Trophoblast cell (in vitro differentiated cells and primary cell): ENCODE results near the gene OXCT2.
"Not testable (repeated sequence)": the region's sequence is repeated elsewhere in the genome, so short reads cannot be mapped to it uniquely, and the experiment has no call there.

ENCODE experiments used
- DNase-seq, 2 donors: peaks; one replicate each; pipeline ENCODE4 v3.0.0-alpha.2; 2016
- H2AFZ ChIP-seq: 2 replicates; pipeline ENCODE4 v1.6.1; 2013; ENCODE audit warnings: low read length, moderate library complexity, mild to moderate bottlenecking; ENCODE audit not compliant: insufficient read depth, poor library complexity
- H2AK5ac ChIP-seq: 2 replicates; pipeline ENCODE4 v1.6.1; 2013; ENCODE audit warnings: mild to moderate bottlenecking, low read length
- H2BK120ac ChIP-seq: 2 replicates; pipeline ENCODE4 v1.6.1; 2013; ENCODE audit warnings: low read length, mild to moderate bottlenecking, moderate library complexity; ENCODE audit not compliant: insufficient read depth, poor library complexity
- H2BK12ac ChIP-seq: 2 replicates; pipeline ENCODE4 v1.6.1; 2013; ENCODE audit warnings: mild to moderate bottlenecking, low read length, moderate library complexity
- H2BK5ac ChIP-seq: 2 replicates; pipeline ENCODE4 v1.6.1; 2013; ENCODE audit warnings: low read length, low read depth, moderate library complexity, mild to moderate bottlenecking; ENCODE audit not compliant: poor library complexity
- H3K14ac ChIP-seq: 2 replicates; pipeline ENCODE4 v1.6.1; 2013; ENCODE audit warnings: mild to moderate bottlenecking, low read length
- H3K18ac ChIP-seq: 2 replicates; pipeline ENCODE4 v1.6.1; 2013; ENCODE audit warnings: mild to moderate bottlenecking, low read length
- H3K23ac ChIP-seq: 2 replicates; pipeline ENCODE4 v1.6.1; 2013; ENCODE audit warnings: low read length
- H3K27ac ChIP-seq: 2 replicates; pipeline ENCODE4 v1.5.1; 2013; ENCODE audit warnings: low read depth, mild to moderate bottlenecking, inconsistent platforms, low read length, moderate library complexity
- H3K27me3 ChIP-seq: 2 replicates; pipeline ENCODE4 v1.6.1; 2013; ENCODE audit warnings: inconsistent platforms, mild to moderate bottlenecking, low read length, moderate library complexity; ENCODE audit not compliant: insufficient read depth
- H3K36me3 ChIP-seq, 2 experiments: 1 replicate in 1 of 2; 2 replicates in 1 of 2; pipeline ENCODE4 v1.6.1; 2013; ENCODE audit warnings: low read length in 2 of 2, mild to moderate bottlenecking in 2 of 2, moderate library complexity in 1 of 2; ENCODE audit not compliant: insufficient read depth in 2 of 2, control insufficient read depth in 1 of 2
- H3K4ac ChIP-seq: 2 replicates; pipeline ENCODE4 v1.6.1; 2013; ENCODE audit warnings: low read depth, mild to moderate bottlenecking, low read length, moderate library complexity
- H3K4me1 ChIP-seq, 2 experiments: 1 replicate in 1 of 2; 2 replicates in 1 of 2; pipeline ENCODE4 v1.6.1; 2013; ENCODE audit warnings: low read length in 2 of 2, mild to moderate bottlenecking in 2 of 2, moderate library complexity in 1 of 2; ENCODE audit not compliant: insufficient read depth in 2 of 2, control insufficient read depth in 1 of 2
- H3K4me2 ChIP-seq: 2 replicates; pipeline ENCODE4 v1.6.1; 2013; ENCODE audit warnings: inconsistent platforms, mild to moderate bottlenecking, low read length, moderate library complexity
- H3K4me3 ChIP-seq: 2 replicates; pipeline ENCODE4 v1.5.1; 2013; ENCODE audit warnings: mild to moderate bottlenecking, low read depth, low read length, inconsistent platforms
- H3K79me1 ChIP-seq: one replicate; pipeline ENCODE4 v1.6.1; 2013; ENCODE audit warnings: low read length
- H3K79me2 ChIP-seq: 2 replicates; pipeline ENCODE4 v1.6.1; 2013; ENCODE audit warnings: low read length, mild to moderate bottlenecking; ENCODE audit not compliant: control insufficient read depth, insufficient read depth, poor library complexity
- H3K9ac ChIP-seq: 2 replicates; pipeline ENCODE4 v1.6.1; 2013; ENCODE audit warnings: mild to moderate bottlenecking, low read length
- H3K9me3 ChIP-seq: 2 replicates; pipeline ENCODE4 v1.6.1; 2013; ENCODE audit warnings: low read depth, mild to moderate bottlenecking, control low read depth, inconsistent platforms, low read length; ENCODE audit not compliant: insufficient read depth
- H4K12ac ChIP-seq: 2 replicates; pipeline ENCODE4 v1.6.1; 2013; ENCODE audit warnings: low read depth, mild to moderate bottlenecking, low read length, moderate library complexity
- H4K8ac ChIP-seq: 2 replicates; pipeline ENCODE4 v1.6.1; 2013; ENCODE audit warnings: low read depth, mild to moderate bottlenecking, low read length, moderate library complexity
- H4K91ac ChIP-seq: one replicate; pipeline ENCODE4 v1.6.1; 2013; ENCODE audit warnings: low read depth, mild to moderate bottlenecking, low read length, moderate library complexity
- WGBS: extraction: QIAGEN DNeasy Blood & Tissue Kit; methylation state at CpG from one replicate; pipeline ENCODE4 v1.1.7; 2013; ENCODE audit warnings: missing lambda C conversion rate; ENCODE audit not compliant: insufficient read length, insufficient coverage; ENCODE audit errors: extremely low coverage; 5-methylcytosine and 5-hydroxymethylcytosine counted together

Gene OXCT2

GRCh38 chr1:39788426-39788757, 17.2 kb upstream of the OXCT2 start:
- no CpG with 5 or more reads among the region's 51 CpGs for WGBS
- Histone ChIP-seq H3K4me1 (peaks cover 0 to 6% of the 10 kb centered on the region in 2 experiments), H3K4me2 (peak overlapping the region; percentile 68), H2BK120ac (no peak overlapping the region), H3K36me3 (no peaks in the 10 kb centered on the region), H2BK12ac (no peak overlapping the region), H3K79me1 (no peaks in the 10 kb centered on the region), H2AFZ (no peak overlapping the region), H3K9ac (no peak overlapping the region), H4K12ac (no peak overlapping the region), H3K27me3 (peaks cover 37% of the 10 kb centered on the region), H3K14ac (no peak overlapping the region), H3K23ac (no peak overlapping the region), H4K8ac (no peak overlapping the region), H3K79me2 (no peaks in the 10 kb centered on the region), H3K4ac (no peak overlapping the region), H2BK5ac (no peak overlapping the region), H3K4me3 (peak overlapping the region; percentile 59), H3K27ac (no peak overlapping the region), H2AK5ac (no peak overlapping the region), H4K91ac (no peak overlapping the region), H3K18ac (no peak overlapping the region), H3K9me3 (peaks cover 5% of the 10 kb centered on the region)
- DNase-seq = no peak

GRCh38 chr1:39787964-39788363, 16.8 kb upstream of the OXCT2 start:
- H3K79me1 ChIP-seq, H3K36me3 ChIP-seq, H3K4ac ChIP-seq, H3K23ac ChIP-seq, H2BK5ac ChIP-seq, H3K9ac ChIP-seq, H4K12ac ChIP-seq, H3K4me1 ChIP-seq, H3K14ac ChIP-seq, H4K91ac ChIP-seq, H3K79me2 ChIP-seq, DNase-seq, H4K8ac ChIP-seq, H3K27ac ChIP-seq, H2AK5ac ChIP-seq, H2BK120ac ChIP-seq, H3K9me3 ChIP-seq, H2BK12ac ChIP-seq, H3K4me3 ChIP-seq, H3K4me2 ChIP-seq, H3K18ac ChIP-seq, H2AFZ ChIP-seq: not testable (repeated sequence)
- H3K27me3 ChIP-seq = peaks cover 37% of the 10 kb centered on the region
- no CpG with 5 or more reads among the region's 55 CpGs for WGBS

- DNase-seq = no peak
- Histone ChIP-seq H4K91ac (no peak overlapping the region), H3K27me3 (peaks cover 37% of the 10 kb centered on the region), H3K27ac (no peak overlapping the region), H3K4me3 (no peak overlapping the region), H4K12ac (no peak overlapping the region), H3K36me3 (no peaks in the 10 kb centered on the region), H3K23ac (no peak overlapping the region), H3K4me1 (peaks cover 0 to 6% of the 10 kb centered on the region in 2 experiments), H2AFZ (no peak overlapping the region), H2BK5ac (no peak overlapping the region), H3K9me3 (peaks cover 5% of the 10 kb centered on the region), H3K4me2 (no peak overlapping the region), H2AK5ac (no peak overlapping the region), H3K79me1 (no peaks in the 10 kb centered on the region), H2BK120ac (no peak overlapping the region), H4K8ac (no peak overlapping the region), H3K14ac (no peak overlapping the region), H3K4ac (no peak overlapping the region), H2BK12ac (no peak overlapping the region), H3K79me2 (no peaks in the 10 kb centered on the region), H3K18ac (no peak overlapping the region), H3K9ac (no peak overlapping the region)
- no CpG with 5 or more reads among the region's 11 CpGs for WGBS
Observed at GRCh38 chr1:39787468-39787867, 16.3 kb upstream of the OXCT2 start.

- not testable (repeated sequence) for H2AFZ ChIP-seq, H4K12ac ChIP-seq, H3K9me3 ChIP-seq, H3K36me3 ChIP-seq, H3K4ac ChIP-seq, H3K4me1 ChIP-seq, H3K79me1 ChIP-seq, H4K8ac ChIP-seq, H2BK120ac ChIP-seq, DNase-seq, H3K18ac ChIP-seq, H3K9ac ChIP-seq, H2BK12ac ChIP-seq, H2AK5ac ChIP-seq, H2BK5ac ChIP-seq, H3K4me2 ChIP-seq, H3K27ac ChIP-seq, H4K91ac ChIP-seq, H3K79me2 ChIP-seq, H3K14ac ChIP-seq, H3K4me3 ChIP-seq, H3K23ac ChIP-seq
- peaks cover 37% of the 10 kb centered on the region for H3K27me3 ChIP-seq
- no CpG with 5 or more reads among the region's 5 CpGs for WGBS
Observed at GRCh38 chr1:39787108-39787375, 15.9 kb upstream of the OXCT2 start.
